Right lobe of liver (tissue), 4 donors: ENCODE results near the gene AMMECR1.

Source experiments
- POLR2A ChIP-seq: fragments of 450-650 bp; IDR thresholded peaks from one replicate; pipeline ENCODE4 v1.6.1; 2017; ENCODE audit warnings: antibody characterized with exemption, mild to moderate bottlenecking
- TF ChIP-seq, protein P1 (sequence below), 4 donors: fragments of 200-600 bp in 3 of 4; fragments of 450-650 bp in 1 of 4; IDR thresholded peaks; one replicate each; pipeline versions ENCODE4 v1.5.1 to v1.8.0; 2016 to 2022; ENCODE audit warnings: antibody characterized with exemption in 4 of 4, mild to moderate bottlenecking in 2 of 4
- donor health status: DM: no; HTN: no; CAD: no.
- donor health status: DM: no; HTN: no; CAD: no.
- donor health status: DM: no; HTN: yes; CAD: no.

DNA sequence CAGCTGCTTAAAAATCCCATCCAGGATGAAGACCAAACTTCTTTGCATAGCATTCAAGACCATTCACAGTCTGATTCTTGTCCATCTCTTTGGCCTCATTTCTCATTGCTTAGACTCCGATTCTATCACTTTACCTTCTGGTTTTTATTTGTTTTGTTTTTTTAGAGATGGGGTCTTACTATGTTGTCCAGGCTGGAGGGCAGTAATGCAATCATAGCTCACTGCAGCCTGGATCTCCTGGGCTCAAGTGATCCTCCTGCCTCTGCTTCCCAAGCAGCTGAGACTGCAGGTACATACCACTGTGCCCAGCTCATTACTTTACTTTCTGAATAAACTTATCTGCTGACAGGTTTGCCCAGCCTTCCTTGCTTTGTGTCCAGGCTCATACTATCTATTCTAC is 162.1 kb downstream of the AMMECR1 start:
- TF ChIP-seq, protein P1, sequence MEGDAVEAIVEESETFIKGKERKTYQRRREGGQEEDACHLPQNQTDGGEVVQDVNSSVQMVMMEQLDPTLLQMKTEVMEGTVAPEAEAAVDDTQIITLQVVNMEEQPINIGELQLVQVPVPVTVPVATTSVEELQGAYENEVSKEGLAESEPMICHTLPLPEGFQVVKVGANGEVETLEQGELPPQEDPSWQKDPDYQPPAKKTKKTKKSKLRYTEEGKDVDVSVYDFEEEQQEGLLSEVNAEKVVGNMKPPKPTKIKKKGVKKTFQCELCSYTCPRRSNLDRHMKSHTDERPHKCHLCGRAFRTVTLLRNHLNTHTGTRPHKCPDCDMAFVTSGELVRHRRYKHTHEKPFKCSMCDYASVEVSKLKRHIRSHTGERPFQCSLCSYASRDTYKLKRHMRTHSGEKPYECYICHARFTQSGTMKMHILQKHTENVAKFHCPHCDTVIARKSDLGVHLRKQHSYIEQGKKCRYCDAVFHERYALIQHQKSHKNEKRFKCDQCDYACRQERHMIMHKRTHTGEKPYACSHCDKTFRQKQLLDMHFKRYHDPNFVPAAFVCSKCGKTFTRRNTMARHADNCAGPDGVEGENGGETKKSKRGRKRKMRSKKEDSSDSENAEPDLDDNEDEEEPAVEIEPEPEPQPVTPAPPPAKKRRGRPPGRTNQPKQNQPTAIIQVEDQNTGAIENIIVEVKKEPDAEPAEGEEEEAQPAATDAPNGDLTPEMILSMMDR (IDR thresholded peaks at IDR 0.05), result no peak
- no peak for TF ChIP-seq POLR2A
